Tibial nerve (tissue), 3 donors: ENCODE data around the gene HSF5.

Experiments used
- CTCF ChIP-seq, 5 experiments: fragments of 200-600 bp in 3 of 5; fragments of 450-650 bp in 2 of 5; sonication (generic) in 3 of 5; IDR thresholded peaks; one replicate each; pipeline ENCODE4 v1.5.1; 2016 to 2019; ENCODE audit warnings: antibody characterized with exemption in 5 of 5, mild to moderate bottlenecking in 3 of 5, moderate library complexity in 2 of 5
- POLR2A ChIP-seq, 2 donors: fragments of 450-650 bp; IDR thresholded peaks; one replicate each; pipeline ENCODE4 v1.6.1; 2017; ENCODE audit warnings: antibody characterized with exemption in 2 of 2, mild to moderate bottlenecking in 2 of 2, moderate library complexity in 2 of 2

- TF ChIP-seq CTCF (IDR thresholded peaks at IDR 0.05) (no peak), POLR2A (IDR thresholded peaks at IDR 0.05) (no peak)
Measured at GRCh38 chr17:58390884-58391283, 97.3 kb downstream of the HSF5 start.
